B cell (primary cell): ENCODE measurements around the gene KIAA1191. TPM values are rescaled to one million over a fixed set of nuclear protein-coding genes. Genes with fewer than 3 reads are reported as not detected.

Experiments
- ATAC-seq: fragments of 200-7000 bp; cut with Tn5 transposase; one replicate; pipeline ENCODE4 v1.10.0; 2021; ENCODE audit warnings: low read depth, mild to moderate bottlenecking, moderate number of reproducible peaks, moderate library complexity
- CTCF ChIA-PET: fragments of 350-600 bp; sonication (Branson Sonifier 250); formaldehyde crosslinking; loops from one replicate; lab custom pipeline; 2021; ENCODE audit warnings: antibody characterized with exemption, inconsistent platforms; lab: Charles Lee
- POLR2A ChIA-PET: fragments of 350-600 bp; sonication (Branson Sonifier 250); formaldehyde crosslinking; loops from one replicate; lab custom pipeline; 2021; ENCODE audit warnings: antibody characterized with exemption; lab: Charles Lee
- DNase-seq: peaks from one replicate; pipeline ENCODE4 v3.0.0; 2013
- H2AFZ ChIP-seq: 2 replicates; pipeline ENCODE4 v1.6.1; 2012; ENCODE audit warnings: mild to moderate bottlenecking, low read depth, low read length; ENCODE audit not compliant: insufficient read depth, poor library complexity, severe bottlenecking
- H3K27ac ChIP-seq, 2 donors: 1 replicate in 1 of 2; 2 replicates in 1 of 2; pipeline ENCODE4 v1.5.1; 2012 to 2013; ENCODE audit warnings: low read length in 2 of 2, mild to moderate bottlenecking in 2 of 2, moderate library complexity in 1 of 2
- H3K27me3 ChIP-seq, 4 experiments: fragments of 200-600 bp in 1 of 4; sonication (generic) in 1 of 4; replicated peaks in 1 of 4; 1 replicate in 2 of 4; 2 replicates in 2 of 4; pipeline versions ENCODE4 v1.6.1 to v1.7.0; 2013 to 2016; ENCODE audit warnings: low read length in 3 of 4, mild to moderate bottlenecking in 2 of 4, mixed read lengths in 1 of 4, moderate library complexity in 1 of 4; ENCODE audit not compliant: insufficient read depth in 4 of 4, control insufficient read depth in 3 of 4; ENCODE audit errors: control extremely low read depth in 1 of 4
- H3K36me3 ChIP-seq, 2 experiments: replicated peaks in 1 of 2; 1 replicate in 1 of 2; 2 replicates in 1 of 2; pipeline versions ENCODE4 v1.6.1 to v1.7.1; 2013; ENCODE audit warnings: low read length in 1 of 2; ENCODE audit not compliant: insufficient read depth in 2 of 2, control insufficient read depth in 1 of 2; ENCODE audit errors: control extremely low read depth in 1 of 2, extremely low read depth in 1 of 2
- H3K4me1 ChIP-seq, 2 donors: fragments of 200-600 bp in 1 of 2; sonication (generic) in 1 of 2; 1 replicate in 1 of 2; 2 replicates in 1 of 2; pipeline versions ENCODE4 v1.5.1 to v1.6.1; 2013 to 2017; ENCODE audit warnings: low read length in 2 of 2; ENCODE audit not compliant: control insufficient read depth in 2 of 2, insufficient read depth in 2 of 2
- H3K4me2 ChIP-seq: replicated peaks from 2 replicates; pipeline ENCODE3; 2012; ENCODE audit warnings: mild to moderate bottlenecking, low read depth, low read length; ENCODE audit not compliant: poor library complexity, severe bottlenecking
- H3K4me3 ChIP-seq, 5 experiments: fragments of 200-600 bp in 1 of 5; sonication (generic) in 1 of 5; 1 replicate in 3 of 5; 2 replicates in 2 of 5; pipeline versions ENCODE4 v1.5.1 to v1.7.0; 2011 to 2016; ENCODE audit warnings: low read length in 4 of 5, mild to moderate bottlenecking in 4 of 5, low read depth in 2 of 5, control low read depth in 1 of 5, moderate library complexity in 1 of 5; ENCODE audit not compliant: insufficient read depth in 1 of 5; ENCODE audit errors: control extremely low read depth in 1 of 5, extremely low read depth in 1 of 5
- H3K79me2 ChIP-seq: fragments of 200-600 bp; sonication (generic); one replicate; pipeline ENCODE4 v1.6.0; 2016; ENCODE audit warnings: low read length; ENCODE audit not compliant: control insufficient read depth, insufficient read depth
- H3K9ac ChIP-seq: fragments of 200-600 bp; sonication (generic); 2 replicates; pipeline ENCODE4 v1.6.1; 2017; ENCODE audit warnings: mild to moderate bottlenecking, low read length, moderate library complexity
- H3K9me3 ChIP-seq, 3 donors: one replicate each; pipeline versions ENCODE4 v1.6.1 to v1.7.1; 2013; ENCODE audit warnings: low read length in 2 of 3; ENCODE audit not compliant: control insufficient read depth in 2 of 3, insufficient read depth in 1 of 3; ENCODE audit errors: control extremely low read depth in 1 of 3
- H4K20me1 ChIP-seq: 2 replicates; pipeline ENCODE4 v1.6.0; 2012; ENCODE audit warnings: mild to moderate bottlenecking, low read length; ENCODE audit not compliant: insufficient read depth, control insufficient read depth, poor library complexity, severe bottlenecking
- H3K27ac Mint-ChIP-seq: one replicate; pipeline ENCODE4 v1.8.0; 2021; ENCODE audit warnings: mixed read lengths
- H3K27me3 Mint-ChIP-seq: one replicate; pipeline ENCODE4 v1.8.0; 2021; ENCODE audit warnings: mixed read lengths
- H3K4me1 Mint-ChIP-seq: one replicate; pipeline ENCODE4 v1.8.0; 2021; ENCODE audit warnings: mixed read lengths
- H3K4me3 Mint-ChIP-seq: one replicate; pipeline ENCODE4 v1.8.0; 2021; ENCODE audit warnings: mixed read lengths
- H3K9me3 Mint-ChIP-seq: one replicate; pipeline ENCODE4 v1.8.0; 2022; ENCODE audit warnings: mixed read lengths; ENCODE audit not compliant: insufficient read depth
- EZH2 ChIP-seq: IDR thresholded peaks from 2 replicates; pipeline ENCODE4 v1.6.1; 2012; ENCODE audit warnings: borderline replicate concordance, low read depth, mild to moderate bottlenecking, moderate library complexity, low read length; ENCODE audit not compliant: insufficient read depth, poor library complexity, severe bottlenecking
- WGBS: methylation state at CpG from one replicate; pipeline ENCODE4 v1.1.5; 2013; ENCODE audit warnings: missing lambda C conversion rate; ENCODE audit not compliant: insufficient coverage; 5-methylcytosine and 5-hydroxymethylcytosine counted together
- intact Hi-C: fragments of 100-400 bp; cut with micrococcal nuclease; formaldehyde crosslinking; loops from one replicate; pipeline ENCODE4 v1.10.0; 2022
- polyA plus RNA-seq: library from polyadenylated mRNA; depleted of rRNA; stranded (reverse); fragments of >200 nt; gene quantifications from 2 replicates; pipeline ENCODE4 v1.2.3, GENCODE V29; 2012
- total RNA-seq, 2 donors: library from RNA; stranded (reverse); fragments of 120-200 nt in 1 of 2; gene quantifications; 1 replicate in 1 of 2; 2 replicates in 1 of 2; pipeline versions ENCODE4 v1.2.3 to v1.2.4, GENCODE V29; 2013 to 2022
- TF ChIP-seq, protein P1 (sequence below): fragments of 200-600 bp; IDR thresholded peaks from one replicate; pipeline ENCODE4 v1.8.0; 2022; ENCODE audit warnings: antibody characterized with exemption, mild to moderate bottlenecking

KIAA1191 gene
- total and polyA plus RNA-seq, 2 donors (not counting 1 experiment from before 2014, with no cell fraction given): 61.2 to 82.9 TPM

DNA sequence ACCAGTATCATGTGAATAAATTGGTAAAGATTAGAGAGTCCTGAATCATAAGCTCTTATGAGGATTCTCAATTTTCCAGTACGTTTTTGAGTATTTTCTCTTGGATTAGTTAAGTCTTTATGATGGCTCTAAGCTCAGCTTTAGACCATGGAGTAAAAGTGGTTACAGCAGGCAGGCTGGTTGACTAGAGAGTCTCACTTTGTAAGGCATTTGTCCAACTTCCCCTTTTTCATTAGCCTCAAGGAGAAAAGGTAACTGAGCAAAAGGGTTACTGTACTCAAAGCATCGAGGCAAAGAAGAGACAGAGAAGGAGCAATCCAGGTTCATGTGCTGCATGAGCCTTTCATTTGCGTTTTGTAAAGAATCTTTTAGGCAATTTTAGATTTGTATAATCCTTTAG lies 18.3 kb upstream of the KIAA1191 start:
- peaks cover 7 to 8% of the 10 kb centered on the region in 2 donors for H3K4me1 ChIP-seq
- ChIA-PET CTCF (no interaction called here), POLR2A (no interaction called here)
- H3K27me3 ChIP-seq: no peaks in the 10 kb centered on the region
- H2AFZ ChIP-seq: no peak overlapping the region
- DNase-seq (peak; percentile 48), ATAC-seq (peak; percentile 66)
- no peak overlapping the region for H3K4me3 ChIP-seq
- intact Hi-C loops: loop anchor here (10.0 kb wide), 1 partner anchor 145 kb away; the partner anchor contains the start of gene SIMC1
- Mint-ChIP-seq H3K9me3 (no peaks in the 10 kb centered on the region), H3K27me3 (no peaks in the 10 kb centered on the region), H3K4me1 (peaks cover 10% of the 10 kb centered on the region), H3K4me3 (no peak overlapping the region), H3K27ac (peak overlapping the region; percentile 57)
- H3K9me3 ChIP-seq: no peaks in the 10 kb centered on the region
- WGBS: 79% methylated on average over 2 of the region's 3 CpGs
- peaks cover 5 to 39% of the 10 kb centered on the region in 2 experiments for H3K36me3 ChIP-seq
- no peak overlapping the region for H3K4me2 ChIP-seq
- H4K20me1 ChIP-seq: peaks cover under 1% of the 10 kb centered on the region
- H3K9ac ChIP-seq: no peak overlapping the region
- TF ChIP-seq, protein P1, sequence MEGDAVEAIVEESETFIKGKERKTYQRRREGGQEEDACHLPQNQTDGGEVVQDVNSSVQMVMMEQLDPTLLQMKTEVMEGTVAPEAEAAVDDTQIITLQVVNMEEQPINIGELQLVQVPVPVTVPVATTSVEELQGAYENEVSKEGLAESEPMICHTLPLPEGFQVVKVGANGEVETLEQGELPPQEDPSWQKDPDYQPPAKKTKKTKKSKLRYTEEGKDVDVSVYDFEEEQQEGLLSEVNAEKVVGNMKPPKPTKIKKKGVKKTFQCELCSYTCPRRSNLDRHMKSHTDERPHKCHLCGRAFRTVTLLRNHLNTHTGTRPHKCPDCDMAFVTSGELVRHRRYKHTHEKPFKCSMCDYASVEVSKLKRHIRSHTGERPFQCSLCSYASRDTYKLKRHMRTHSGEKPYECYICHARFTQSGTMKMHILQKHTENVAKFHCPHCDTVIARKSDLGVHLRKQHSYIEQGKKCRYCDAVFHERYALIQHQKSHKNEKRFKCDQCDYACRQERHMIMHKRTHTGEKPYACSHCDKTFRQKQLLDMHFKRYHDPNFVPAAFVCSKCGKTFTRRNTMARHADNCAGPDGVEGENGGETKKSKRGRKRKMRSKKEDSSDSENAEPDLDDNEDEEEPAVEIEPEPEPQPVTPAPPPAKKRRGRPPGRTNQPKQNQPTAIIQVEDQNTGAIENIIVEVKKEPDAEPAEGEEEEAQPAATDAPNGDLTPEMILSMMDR: no peak
- no peak for TF ChIP-seq EZH2
- H3K79me2 ChIP-seq: peaks cover 2% of the 10 kb centered on the region
- no peak overlapping the region for H3K27ac ChIP-seq

DNA sequence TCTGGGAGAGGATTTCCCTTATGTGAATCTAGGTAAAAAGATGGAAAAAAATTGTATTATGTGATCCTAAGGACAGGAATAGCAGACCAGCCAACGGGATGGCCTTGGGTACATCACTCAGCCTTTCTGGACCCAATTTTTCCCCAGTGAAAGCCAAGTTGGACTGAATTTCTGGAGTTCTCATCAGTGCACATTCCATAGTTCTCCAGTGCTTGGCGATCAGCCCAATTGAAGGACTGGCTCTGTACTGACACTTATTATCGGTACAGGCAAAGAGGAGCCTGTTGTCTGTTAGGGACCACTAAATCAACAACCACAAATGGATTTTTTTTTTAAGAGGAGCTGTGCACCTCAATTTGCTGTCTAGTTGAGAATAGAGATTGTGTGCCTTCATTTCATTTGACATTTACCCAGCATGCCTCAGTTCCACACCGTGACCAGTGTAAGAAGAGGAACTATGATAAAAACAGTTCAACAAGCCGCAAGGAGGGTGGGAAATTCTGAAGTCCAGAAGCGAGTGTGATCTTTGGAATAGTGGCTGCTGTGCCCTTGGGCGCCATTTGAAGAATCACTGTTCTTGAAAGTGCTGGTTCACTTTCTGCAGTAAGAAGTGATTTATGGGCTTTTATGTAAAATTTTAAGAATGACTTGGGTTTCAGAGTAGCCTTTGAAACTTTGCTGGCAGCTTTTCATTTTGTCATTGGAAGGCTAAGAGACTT lies 11.7 kb upstream of the KIAA1191 start:
- no peaks in the 10 kb centered on the region for H4K20me1 ChIP-seq
- H2AFZ ChIP-seq: no peak overlapping the region
- H3K27ac ChIP-seq: peak overlapping the region in 1 of 2 donors; percentile 47
- H3K27me3 ChIP-seq: no peaks in the 10 kb centered on the region
- no peak overlapping the region for H3K4me3 ChIP-seq
- intact Hi-C loops: loop anchor here (2.0 kb wide), 1 partner anchor 16 kb away; the partner anchor contains the start of genes HIGD2A and NOP16
- H3K4me1 ChIP-seq: peaks cover 8 to 11% of the 10 kb centered on the region in 2 donors
- TF ChIP-seq, protein P1: no peak
- TF ChIP-seq EZH2: no peak
- H3K9ac ChIP-seq: no peak overlapping the region
- peak; percentile 55 for DNase-seq
- H3K4me1 Mint-ChIP-seq: peaks cover 13% of the 10 kb centered on the region
- POLR2A ChIA-PET: interaction anchor here (1.0 kb wide), 1 partner anchor 11 kb away, joined by 3 read pairs; no protein-coding TSS in a partner anchor
- ATAC-seq: peak; percentile 77
- no peaks in the 10 kb centered on the region for H3K9me3 Mint-ChIP-seq
- H3K27ac Mint-ChIP-seq: peak overlapping the region; percentile 28
- CTCF ChIA-PET: no interaction called here
- no peak overlapping the region for H3K4me3 Mint-ChIP-seq
- H3K4me2 ChIP-seq: peak overlapping the region; percentile 39
- H3K27me3 Mint-ChIP-seq: no peaks in the 10 kb centered on the region
- 65% methylated on average over 4 of the region's 7 CpGs for WGBS
- no peaks in the 10 kb centered on the region for H3K79me2 ChIP-seq
- peaks cover 0 to 15% of the 10 kb centered on the region in 2 experiments for H3K36me3 ChIP-seq
- peaks cover 0 to 3% (median 0%) of the 10 kb centered on the region in 3 donors for H3K9me3 ChIP-seq
